KMS-11 (cell line): Measurements from ENCODE around the gene TCL1B.
A peak's percentile ranks its signal among the peaks of the same experiment; 100 is the strongest.
"Not testable (repeated sequence)": the region's sequence is repeated elsewhere in the genome, so short reads cannot be mapped to it uniquely, and the experiment has no call there.

ENCODE experiments used
- H2AFZ ChIP-seq: fragments of 200-600 bp; sonication (generic); 2 replicates; pipeline ENCODE4 v1.6.1; 2016; ENCODE audit warnings: antibody characterized with exemption, mixed run types, low read depth
- H3K27ac ChIP-seq: fragments of 200-600 bp; sonication (generic); 2 replicates; pipeline ENCODE4 v1.6.1; 2016; ENCODE audit warnings: mild to moderate bottlenecking, mixed run types
- H3K27me3 ChIP-seq: fragments of 200-600 bp; sonication (generic); 2 replicates; pipeline ENCODE4 v1.6.1; 2017; ENCODE audit warnings: mild to moderate bottlenecking, low read depth, mixed run types, moderate library complexity; ENCODE audit not compliant: insufficient read depth
- H3K36me3 ChIP-seq: fragments of 200-600 bp; sonication (generic); 2 replicates; pipeline ENCODE4 v1.6.1; 2017; ENCODE audit warnings: mild to moderate bottlenecking, mixed run types; ENCODE audit not compliant: insufficient read depth
- H3K4me1 ChIP-seq: fragments of 200-600 bp; sonication (generic); 2 replicates; pipeline ENCODE4 v1.6.1; 2016; ENCODE audit warnings: mild to moderate bottlenecking, low read depth, mixed run types; ENCODE audit not compliant: poor library complexity, severe bottlenecking
- H3K4me2 ChIP-seq: fragments of 200-600 bp; sonication (generic); 2 replicates; pipeline ENCODE4 v1.7.0; 2016; ENCODE audit warnings: mild to moderate bottlenecking, mixed run types
- H3K4me3 ChIP-seq: fragments of 200-600 bp; sonication (generic); IDR thresholded peaks from 2 replicates; pipeline ENCODE4 v1.6.1; 2017; ENCODE audit warnings: low read depth, low read length, mixed read lengths; ENCODE audit not compliant: insufficient read depth
- H3K79me2 ChIP-seq: fragments of 200-600 bp; sonication (generic); 2 replicates; pipeline ENCODE4 v1.6.1; 2016; ENCODE audit warnings: low read depth, mixed run types; ENCODE audit not compliant: insufficient read depth
- H3K9ac ChIP-seq: fragments of 200-600 bp; sonication (generic); 2 replicates; pipeline ENCODE4 v1.6.1; 2016; ENCODE audit warnings: mild to moderate bottlenecking, mixed run types
- H4K20me1 ChIP-seq: fragments of 200-600 bp; sonication (generic); 2 replicates; pipeline ENCODE4 v1.6.1; 2016; ENCODE audit warnings: mild to moderate bottlenecking, mixed run types; ENCODE audit not compliant: insufficient read depth
- CTCF ChIP-seq: fragments of 200-600 bp; sonication (generic); conservative IDR thresholded peaks from 2 replicates; pipeline ENCODE4 v1.6.1; 2017; ENCODE audit warnings: low read depth, mild to moderate bottlenecking, antibody characterized with exemption, low read length, moderate library complexity, mixed read lengths

Gene TCL1B

GRCh38 chr14:95664066-95664465 is 22.2 kb upstream of the TCL1B start:
- H3K36me3 ChIP-seq = no peaks in the 10 kb centered on the region
- TF ChIP-seq CTCF = no peak
- H3K4me1 ChIP-seq = peaks cover 35% of the 10 kb centered on the region
- H2AFZ ChIP-seq = no peak overlapping the region
- no peaks in the 10 kb centered on the region for H3K27me3 ChIP-seq
- H3K9ac ChIP-seq = no peak overlapping the region
- H3K79me2 ChIP-seq = no peaks in the 10 kb centered on the region
- H3K4me3 ChIP-seq = no peak overlapping the region
- no peaks in the 10 kb centered on the region for H4K20me1 ChIP-seq
- H3K4me2 ChIP-seq = peak overlapping the region; percentile 95; the same call in 1 of the 2 replicates
- H3K27ac ChIP-seq = peak overlapping the region; percentile 97; the same call in 1 of the 2 replicates

- Histone ChIP-seq H3K27ac (no peak overlapping the region), H4K20me1 (no peaks in the 10 kb centered on the region), H2AFZ (no peak overlapping the region), H3K79me2 (no peaks in the 10 kb centered on the region), H3K36me3 (no peaks in the 10 kb centered on the region), H3K4me3 (no peak overlapping the region), H3K9ac (no peak overlapping the region), H3K4me2 (no peak overlapping the region), H3K27me3 (no peaks in the 10 kb centered on the region), H3K4me1 (peaks cover 35% of the 10 kb centered on the region)
- no peak for TF ChIP-seq CTCF
These were observed 21.7 kb upstream of the TCL1B start for GRCh38 chr14:95664546-95664945.

GRCh38 chr14:95665530-95665929 is 20.7 kb upstream of the TCL1B start:
- H2AFZ ChIP-seq, H3K4me3 ChIP-seq, H3K27me3 ChIP-seq, H4K20me1 ChIP-seq, H3K79me2 ChIP-seq, H3K4me2 ChIP-seq, H3K36me3 ChIP-seq, H3K27ac ChIP-seq, H3K9ac ChIP-seq: not testable (repeated sequence)
- H3K4me1 ChIP-seq = peaks cover 35% of the 10 kb centered on the region

GRCh38 chr14:95666450-95666849 is 19.8 kb upstream of the TCL1B start:
- H2AFZ ChIP-seq = no peak overlapping the region
- no peaks in the 10 kb centered on the region for H4K20me1 ChIP-seq
- H3K4me3 ChIP-seq = no peak overlapping the region
- H3K36me3 ChIP-seq = no peaks in the 10 kb centered on the region
- TF ChIP-seq CTCF = no peak
- no peak overlapping the region for H3K27ac ChIP-seq
- no peaks in the 10 kb centered on the region for H3K79me2 ChIP-seq
- peaks cover 35% of the 10 kb centered on the region for H3K4me1 ChIP-seq
- no peaks in the 10 kb centered on the region for H3K27me3 ChIP-seq
- H3K9ac ChIP-seq = no peak overlapping the region
- H3K4me2 ChIP-seq = no peak overlapping the region

GRCh38 chr14:95667249-95667693 is 19.0 kb upstream of the TCL1B start:
- H3K4me3 ChIP-seq = no peak overlapping the region

More at GRCh38 chr14:95667249-95667693, 19.0 kb upstream of the TCL1B start:
- Histone ChIP-seq H4K20me1 (no peaks in the 10 kb centered on the region), H2AFZ (no peak overlapping the region; the same call in 1 of the 2 replicates), H3K4me1 (peaks cover 29% of the 10 kb centered on the region), H3K4me2 (no peak overlapping the region), H3K9ac (no peak overlapping the region), H3K79me2 (no peaks in the 10 kb centered on the region), H3K36me3 (no peaks in the 10 kb centered on the region), H3K27me3 (no peaks in the 10 kb centered on the region), H3K27ac (no peak overlapping the region)
- TF ChIP-seq CTCF = no peak
